Stimulated activated CD4-positive, alpha-beta T cell treated with anti-CD3 and anti-CD28 coated beads, Interleukin-15, amount 100 ng/mL, for 48 hours (primary cell): ENCODE measurements around the gene GGNBP2.

Source experiments
- DNase-seq, 2 donors: peaks; one replicate each; pipeline ENCODE4 v3.0.0-alpha.2; 2020; ENCODE audit warnings: low read depth in 2 of 2

GGNBP2 gene

GRCh38 chr17:36514856-36515255, 29.9 kb upstream of the GGNBP2 start:
- no peak for DNase-seq

GRCh38 chr17:36515837-36516236, 28.9 kb upstream of the GGNBP2 start:
- no peak for DNase-seq

DNA sequence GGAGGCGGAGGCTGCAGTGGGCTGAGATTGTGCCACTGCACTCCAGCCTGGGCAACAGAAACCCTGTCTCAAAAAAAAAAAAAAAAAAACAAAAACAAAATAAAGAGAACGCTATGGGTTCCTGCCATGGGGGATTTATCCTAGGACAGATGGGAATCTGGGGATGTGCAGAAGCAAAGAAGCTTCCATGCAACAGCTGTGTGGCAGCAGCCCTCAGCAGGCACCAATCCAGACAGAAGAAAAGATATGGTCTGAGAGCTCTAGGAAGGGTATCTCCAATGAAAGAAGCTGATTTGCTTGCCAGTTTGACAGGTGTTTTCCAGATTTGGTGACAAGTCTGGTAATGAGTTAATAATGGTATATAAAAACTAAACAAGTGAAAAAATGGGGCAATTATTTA, 21.6 kb upstream of the GGNBP2 start:
- no peak for DNase-seq

DNA sequence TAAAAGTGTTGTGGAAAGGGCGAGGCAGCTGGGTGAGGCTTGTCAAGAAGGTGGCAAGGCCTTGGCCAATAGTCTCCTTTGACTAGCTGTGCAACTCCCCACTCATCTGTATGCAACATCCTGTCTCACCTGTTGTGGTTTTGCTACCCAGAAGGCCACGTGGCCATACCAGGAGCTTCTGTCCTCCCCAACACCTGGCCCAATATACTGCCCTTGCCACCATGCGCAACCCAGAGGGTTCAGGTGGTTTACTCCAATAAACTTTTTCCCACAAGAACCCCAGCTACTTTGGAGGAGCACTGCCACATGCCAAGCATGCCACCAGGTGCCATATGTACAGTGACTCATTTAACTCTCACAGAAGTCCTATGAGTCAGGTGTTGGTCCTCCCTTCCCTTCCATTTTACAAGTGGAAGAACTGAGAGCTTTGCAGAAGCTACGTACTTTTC, 20.3 kb upstream of the GGNBP2 start:
- DNase-seq: no peak

DNA sequence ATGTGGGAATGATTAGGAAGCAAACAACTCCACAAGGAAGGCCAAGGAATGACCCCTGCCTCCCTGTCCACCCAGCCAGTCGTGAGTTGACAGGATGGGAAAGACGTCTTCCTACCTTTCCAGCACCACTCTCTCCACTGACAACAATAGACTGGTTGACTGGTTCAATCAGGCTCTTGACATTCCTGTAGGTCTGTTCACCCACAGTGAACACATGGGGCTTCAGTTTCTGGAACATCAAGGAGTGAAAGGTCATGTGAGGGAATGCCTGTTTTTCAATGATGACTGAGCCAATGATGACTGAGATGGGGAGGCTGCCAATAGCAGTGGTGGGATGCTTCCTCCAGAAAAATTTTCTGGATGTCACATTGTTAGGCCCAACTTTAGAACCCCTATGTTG, 19.6 kb upstream of the GGNBP2 start:
- DNase-seq: no peak

DNA sequence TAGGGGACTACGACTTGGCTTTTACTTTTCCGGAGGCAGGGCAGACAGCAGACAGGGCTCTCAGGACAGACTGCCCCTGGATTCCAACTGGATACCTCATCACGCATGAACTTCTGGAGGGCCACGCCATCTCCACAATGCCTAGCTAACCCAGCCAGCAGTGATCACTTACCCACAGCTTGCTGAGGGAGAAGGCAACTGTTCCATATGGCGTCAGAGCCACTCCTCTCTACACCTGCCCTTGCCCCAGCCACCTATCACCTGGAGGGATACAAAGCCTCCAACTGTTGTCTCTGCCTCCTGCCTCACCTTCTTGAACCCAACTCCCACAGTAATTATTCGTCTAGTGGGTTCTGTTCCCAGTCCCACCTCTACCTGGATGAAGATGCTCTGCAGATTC, 18.8 kb upstream of the GGNBP2 start:
- DNase-seq: no peak

DNA sequence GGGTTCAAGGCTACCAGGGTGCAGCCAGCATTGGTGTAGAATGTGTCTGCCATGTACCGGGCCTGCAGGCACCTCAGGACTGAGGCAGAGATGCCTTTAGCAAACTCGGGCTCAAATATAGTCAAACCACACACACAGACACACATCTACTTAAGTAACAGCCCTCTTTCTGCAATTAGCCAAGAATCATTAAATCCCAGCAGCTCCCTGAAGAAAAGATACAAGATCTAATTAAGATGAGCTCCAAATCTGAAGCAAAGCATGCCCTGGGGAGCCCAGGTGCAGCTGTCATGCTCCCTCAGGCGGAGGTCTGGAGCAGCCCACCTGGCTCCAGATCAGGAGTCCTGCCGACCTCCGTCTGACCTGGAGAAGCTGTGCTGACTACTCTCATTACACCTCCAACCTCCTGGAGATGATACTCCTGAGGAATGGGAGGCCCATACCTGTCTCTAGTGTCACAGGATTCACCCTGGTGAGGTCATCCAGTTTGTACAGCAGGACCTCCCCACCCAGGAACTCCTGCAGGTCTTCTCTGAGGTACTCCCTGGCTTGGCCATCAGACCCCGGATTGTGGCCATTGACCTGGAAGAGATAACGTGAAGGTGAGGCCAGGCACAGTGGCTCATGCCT, 17.0 kb upstream of the GGNBP2 start:
- DNase-seq: no peak

GRCh38 chr17:36529121-36529520, 15.6 kb upstream of the GGNBP2 start:
- no peak for DNase-seq

DNA sequence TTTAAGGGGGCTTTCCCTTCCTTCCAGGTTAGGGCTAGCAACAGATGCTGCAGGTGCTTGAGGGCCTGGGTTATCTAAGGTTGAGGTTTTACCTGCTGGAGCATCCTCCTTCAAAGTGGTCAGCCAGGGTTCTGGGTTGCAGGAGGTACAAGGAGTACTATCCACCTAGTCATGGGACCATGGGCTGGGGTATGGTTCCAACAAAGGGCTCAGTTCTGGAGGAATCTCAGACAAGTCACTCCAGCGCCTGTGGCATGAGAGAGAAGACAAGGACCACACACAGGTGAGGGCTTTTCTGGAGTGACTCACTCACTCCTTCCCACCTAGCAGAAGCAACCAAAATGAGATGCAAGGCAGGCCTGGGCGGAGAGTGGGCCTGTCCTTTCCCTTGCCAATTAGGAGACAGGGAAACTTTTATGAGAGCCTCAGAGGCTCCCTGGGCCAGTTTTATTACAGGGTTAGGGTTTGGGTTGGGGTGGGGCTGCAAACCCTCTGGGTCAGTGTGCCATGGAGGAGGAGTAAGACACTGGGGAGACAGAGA, 12.2 kb upstream of the GGNBP2 start:
- DNase-seq: no peak

DNA sequence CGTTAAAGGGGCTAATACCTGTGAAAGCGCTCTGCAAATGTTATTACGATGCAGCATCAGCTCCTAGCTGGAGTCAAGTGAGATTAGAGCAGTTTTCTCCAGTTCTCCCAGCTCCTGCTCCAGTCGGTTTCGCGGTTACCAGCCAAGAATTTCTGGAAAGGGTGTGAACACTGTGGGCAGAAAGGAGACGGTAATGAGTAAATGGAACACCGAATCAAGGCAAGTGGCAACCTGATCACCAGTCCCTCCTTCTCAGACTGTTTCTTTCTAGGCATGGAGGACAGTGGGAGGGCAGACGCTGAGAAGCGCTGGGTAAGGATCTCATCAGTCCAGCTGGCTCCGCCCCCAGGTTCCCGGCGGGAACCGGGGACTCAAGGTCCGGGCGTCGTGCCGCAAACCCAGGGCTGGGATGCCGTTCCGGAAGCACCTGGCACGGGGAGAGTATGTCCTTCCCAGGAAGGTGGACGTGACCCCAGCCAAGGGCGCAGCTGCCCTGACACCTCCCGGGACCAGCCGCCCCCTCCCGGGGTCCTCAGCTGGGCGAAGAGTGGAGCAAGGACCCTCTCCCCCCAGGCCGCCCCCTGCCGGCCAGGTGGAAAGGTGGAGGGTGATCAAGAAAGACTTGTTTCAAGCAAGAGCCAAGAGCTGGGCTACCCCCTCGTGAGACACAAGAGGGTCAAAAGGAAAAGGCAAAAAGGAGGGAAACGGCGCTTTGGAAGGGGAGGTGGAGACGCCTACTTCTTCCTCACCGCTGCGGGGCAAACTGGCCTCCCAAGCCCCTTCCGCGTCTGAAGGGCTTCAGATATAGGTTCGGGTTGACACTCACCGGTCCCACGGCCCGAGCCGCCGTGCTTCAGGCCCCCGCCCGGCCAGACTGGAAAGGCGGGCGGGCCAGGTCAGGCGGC, 10.5 kb upstream of the GGNBP2 start:
- peak; percentile 26 to 31 for DNase-seq

DNA sequence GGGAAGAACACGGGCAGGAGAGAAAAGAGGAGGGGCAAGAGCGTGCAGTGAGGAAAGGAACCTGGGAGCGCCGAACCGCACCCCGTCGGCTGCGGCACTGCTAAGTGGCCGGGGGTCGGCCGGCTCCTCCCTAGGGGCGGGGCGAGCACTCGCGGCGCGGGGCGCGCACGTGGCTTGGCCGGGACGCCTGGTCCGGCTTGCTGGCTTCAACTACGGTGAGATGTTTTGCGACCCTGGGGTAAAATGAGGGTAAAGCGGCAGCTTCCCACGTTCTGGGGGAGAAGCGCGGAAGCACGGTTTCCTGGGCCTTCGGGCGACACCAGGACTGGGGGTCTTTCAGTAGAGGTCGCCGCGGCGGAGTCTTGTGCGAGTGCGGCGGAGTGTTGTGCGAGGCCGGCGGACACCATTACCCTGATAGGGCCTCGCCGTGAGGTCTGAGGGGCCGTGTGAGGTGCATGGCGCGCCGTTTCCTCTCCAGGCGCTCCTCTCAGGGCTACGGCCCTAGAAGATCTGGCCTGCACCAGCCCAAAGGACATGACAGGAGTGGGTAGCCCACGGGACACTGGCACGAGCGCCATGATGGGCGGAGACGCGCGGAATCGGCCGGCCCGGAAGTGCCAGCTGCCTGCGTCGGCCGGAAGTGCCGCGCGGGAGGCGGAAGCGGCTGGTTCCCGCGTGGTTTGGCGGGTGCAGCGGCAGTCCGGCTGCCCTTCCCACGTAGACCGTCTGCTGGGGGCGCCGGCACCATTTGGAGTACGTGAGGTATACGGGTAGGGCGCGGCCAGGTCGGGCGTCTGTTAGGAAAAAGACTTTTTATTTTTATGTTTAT, 9.7 kb upstream of the GGNBP2 start, which contains the start of the genes MYO19 and PIGW:
Gene MYO19, minus strand, starts transcription at position 29 of the 829 bp plus-strand sequence. CDS start 2,330 bp downstream, outside the sequence.
Gene PIGW, plus strand, starts transcription at position 148 of the 829 bp plus-strand sequence. CDS start 2,115 bp downstream, outside the sequence.
- DNase-seq: peak; percentile 76 to 86

GRCh38 chr17:36535669-36536081, 9.0 kb upstream of the GGNBP2 start:
- no peak for DNase-seq

GRCh38 chr17:36540696-36541095, 4.0 kb upstream of the GGNBP2 start:
- DNase-seq: no peak

GRCh38 chr17:36542755-36543154, 2.0 kb upstream of the GGNBP2 start:
- DNase-seq: no peak

GRCh38 chr17:36544044-36544306, 744 bp upstream of the GGNBP2 start:
- DNase-seq: no peak

GRCh38 chr17:36545077-36545464, 352 bp downstream of the GGNBP2 start:
- no peak for DNase-seq

DNA sequence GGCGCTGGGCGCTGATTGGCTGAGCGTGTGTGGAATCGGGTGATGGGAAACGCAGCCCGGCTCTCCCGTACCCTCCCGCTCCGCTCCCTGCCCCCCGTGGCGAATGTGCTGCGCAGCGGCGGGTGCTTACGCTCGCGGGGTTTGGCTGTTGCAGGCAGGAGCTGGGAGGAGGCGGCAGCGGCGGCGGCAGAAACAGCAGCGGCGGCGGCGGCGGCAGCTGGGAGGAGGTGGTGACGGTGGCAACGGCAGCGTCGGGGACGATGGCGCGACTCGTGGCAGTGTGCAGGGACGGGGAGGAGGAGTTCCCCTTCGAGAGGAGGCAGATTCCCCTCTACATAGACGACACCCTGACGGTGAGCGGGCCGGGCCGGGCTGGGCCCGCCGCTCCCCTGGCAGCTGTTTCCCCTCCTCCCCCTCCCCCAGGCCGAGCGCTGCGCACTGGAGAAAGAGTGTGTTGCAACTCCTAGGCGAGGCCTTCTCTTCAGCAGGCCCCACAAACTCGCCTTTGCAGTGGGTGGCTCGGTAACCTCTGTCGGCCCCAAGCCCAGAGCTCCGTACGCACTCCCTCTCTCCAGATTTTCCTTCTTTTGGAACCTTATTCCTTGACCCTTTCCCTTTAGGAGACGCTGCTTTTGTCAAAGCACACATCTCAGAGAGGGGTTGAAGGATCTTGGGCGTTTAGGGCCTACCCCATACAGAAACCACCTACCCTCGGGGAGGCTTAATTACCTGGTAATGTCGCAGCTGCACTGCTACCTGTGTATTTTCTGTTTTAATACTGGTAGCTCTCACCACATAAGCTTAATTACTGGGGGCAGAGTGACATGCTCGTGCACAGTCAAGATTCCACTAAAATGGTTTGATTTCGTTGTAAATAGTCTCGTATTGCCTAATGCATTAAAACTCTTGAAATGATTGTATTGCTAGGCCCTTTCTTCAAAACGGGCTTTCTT, 1.0 kb downstream of the GGNBP2 start:
- DNase-seq: peak; percentile 93 to 96

DNA sequence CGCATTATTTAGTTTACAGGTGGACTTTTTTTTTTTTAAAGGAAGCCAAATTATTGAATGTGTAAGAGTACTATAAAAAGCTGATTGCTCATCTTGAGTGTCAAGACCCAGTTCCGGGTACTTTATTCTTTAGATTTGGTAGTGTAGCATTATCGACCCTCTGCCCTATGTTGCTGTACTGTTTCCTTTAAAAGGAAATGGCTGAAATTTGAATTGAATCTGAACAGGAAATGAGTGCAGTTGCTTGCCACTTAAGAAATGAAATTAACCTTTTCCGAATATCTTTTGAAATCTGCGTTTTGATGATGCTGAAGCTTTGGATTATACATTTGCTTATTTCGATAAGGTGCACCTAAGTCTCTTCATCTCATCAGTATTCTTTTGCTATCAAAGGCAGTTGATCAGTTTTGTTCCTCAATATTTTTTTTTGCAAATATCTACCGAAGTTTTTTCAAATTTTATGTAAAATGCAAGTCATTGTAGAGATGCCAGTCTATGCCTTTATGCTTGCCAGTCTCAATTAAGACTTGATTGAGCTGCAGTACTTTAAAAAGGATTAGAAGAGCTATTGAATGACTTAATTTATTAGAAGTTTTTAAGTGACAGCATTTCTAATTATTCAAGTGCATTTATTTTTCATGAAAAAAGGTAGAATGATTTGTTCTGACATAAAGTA, 1.8 kb downstream of the GGNBP2 start:
- no peak for DNase-seq

GRCh38 chr17:36547776-36548175, 3.1 kb downstream of the GGNBP2 start:
- no peak for DNase-seq
